Measurements from ENCODE around the gene HSPB8. TPM values are rescaled to one million over a fixed set of nuclear protein-coding genes. Genes with fewer than 3 reads are reported as not detected.

The HSPB8 gene
- total and polyA plus RNA-seq, 2 of the 4 experiments (the other 2 are of a cell fraction): 12.9 to 25.8 TPM

- TF ChIP-seq CEBPB (IDR thresholded peaks at IDR 0.05; ENCODE audit: low read depth, low read length) (no peak), MAZ (IDR thresholded peaks at IDR 0.05; ENCODE audit: borderline replicate concordance, low read depth, low read length) (no peak), FOS (IDR thresholded peaks at IDR 0.05; ENCODE audit: low read depth, low read length) (no peak), SMC3 (IDR thresholded peaks at IDR 0.05; ENCODE audit: low read depth, low read length) (no peak), POLR2A (IDR thresholded peaks at IDR 0.05; ENCODE audit: low read depth, low read length) (no peak), MAFK (IDR thresholded peaks at IDR 0.05; ENCODE audit: low read depth, low read length) (no peak), MXI1 (IDR thresholded peaks at IDR 0.05; ENCODE audit: borderline replicate concordance, low read depth, low read length) (no peak), ELK1 (IDR thresholded peaks at IDR 0.05; ENCODE audit: borderline replicate concordance, low read depth, low read length) (no peak), RCOR1 (IDR thresholded peaks at IDR 0.05; ENCODE audit: insufficient replicate concordance, low read length) (no peak), BHLHE40 (IDR thresholded peaks at IDR 0.05; ENCODE audit: low read depth, low read length) (no peak), CHD1 (IDR thresholded peaks at IDR 0.05; ENCODE audit: low read depth, low read length) (no peak), RAD21 (IDR thresholded peaks at IDR 0.05; ENCODE audit: low read length) (no peak), RFX5 (IDR thresholded peaks at IDR 0.05; ENCODE audit: low read depth, low read length) (no peak), NFE2L2 (IDR thresholded peaks at IDR 0.05; ENCODE audit: low read depth, low read length) (no peak)
- TF ChIP-seq, protein P1, sequence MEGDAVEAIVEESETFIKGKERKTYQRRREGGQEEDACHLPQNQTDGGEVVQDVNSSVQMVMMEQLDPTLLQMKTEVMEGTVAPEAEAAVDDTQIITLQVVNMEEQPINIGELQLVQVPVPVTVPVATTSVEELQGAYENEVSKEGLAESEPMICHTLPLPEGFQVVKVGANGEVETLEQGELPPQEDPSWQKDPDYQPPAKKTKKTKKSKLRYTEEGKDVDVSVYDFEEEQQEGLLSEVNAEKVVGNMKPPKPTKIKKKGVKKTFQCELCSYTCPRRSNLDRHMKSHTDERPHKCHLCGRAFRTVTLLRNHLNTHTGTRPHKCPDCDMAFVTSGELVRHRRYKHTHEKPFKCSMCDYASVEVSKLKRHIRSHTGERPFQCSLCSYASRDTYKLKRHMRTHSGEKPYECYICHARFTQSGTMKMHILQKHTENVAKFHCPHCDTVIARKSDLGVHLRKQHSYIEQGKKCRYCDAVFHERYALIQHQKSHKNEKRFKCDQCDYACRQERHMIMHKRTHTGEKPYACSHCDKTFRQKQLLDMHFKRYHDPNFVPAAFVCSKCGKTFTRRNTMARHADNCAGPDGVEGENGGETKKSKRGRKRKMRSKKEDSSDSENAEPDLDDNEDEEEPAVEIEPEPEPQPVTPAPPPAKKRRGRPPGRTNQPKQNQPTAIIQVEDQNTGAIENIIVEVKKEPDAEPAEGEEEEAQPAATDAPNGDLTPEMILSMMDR (conservative IDR thresholded peaks at IDR 0.05; ENCODE audit: low read depth, low read length): no peak
- TF ChIP-seq, protein P2, sequence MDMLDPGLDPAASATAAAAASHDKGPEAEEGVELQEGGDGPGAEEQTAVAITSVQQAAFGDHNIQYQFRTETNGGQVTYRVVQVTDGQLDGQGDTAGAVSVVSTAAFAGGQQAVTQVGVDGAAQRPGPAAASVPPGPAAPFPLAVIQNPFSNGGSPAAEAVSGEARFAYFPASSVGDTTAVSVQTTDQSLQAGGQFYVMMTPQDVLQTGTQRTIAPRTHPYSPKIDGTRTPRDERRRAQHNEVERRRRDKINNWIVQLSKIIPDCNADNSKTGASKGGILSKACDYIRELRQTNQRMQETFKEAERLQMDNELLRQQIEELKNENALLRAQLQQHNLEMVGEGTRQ (IDR thresholded peaks at IDR 0.05; ENCODE audit: low read depth, low read length): no peak
- BruUV-seq (replicated peaks): no TSS peak
- Histone ChIP-seq H3K18ac (ENCODE audit: low read depth, low read length) (no peak overlapping the region), H4K20me1 (ENCODE audit: insufficient read depth, low read length) (no peaks in the 10 kb centered on the region), H3K14ac (replicated peaks; ENCODE audit: low read depth, low read length) (no peak overlapping the region), H2AK5ac (ENCODE audit: low read depth, low read length) (no peak overlapping the region), H3K4ac (ENCODE audit: low read depth, low read length) (no peak overlapping the region), H3K9me3 (ENCODE audit: control insufficient read depth, insufficient read depth, low read length) (0 out of 2 replicates have a peak, but pooled peaks cover 2% of the 10 kb centered on the region), H3K4me2 (ENCODE audit: low read depth, low read length) (no peak overlapping the region), H4K5ac (ENCODE audit: low read depth, low read length) (no peak overlapping the region), H3K79me1 (ENCODE audit: low read depth in 1 of 2, low read length in 2 of 2) (no peaks in the 10 kb centered on the region), H3K23ac (ENCODE audit: low read depth, low read length) (no peak overlapping the region), H3K4me3 (ENCODE audit: insufficient read depth, low read depth, low read length) (no peak overlapping the region), H4K8ac (ENCODE audit: low read depth in 2 of 2, low read length in 2 of 2) (no peak overlapping the region), H2BK5ac (ENCODE audit: low read depth, low read length, poor library complexity, severe bottlenecking) (no peak overlapping the region), H3K9ac (ENCODE audit: low read depth, low read length) (no peak overlapping the region), H3K36me3 (ENCODE audit: control insufficient read depth, insufficient read depth, low read length) (no peaks in the 10 kb centered on the region), H3K4me1 (ENCODE audit: control insufficient read depth, insufficient read depth, low read length) (no peaks in the 10 kb centered on the region), H3K56ac (ENCODE audit: extremely low read depth, insufficient read depth, low read length) (no peak overlapping the region), H2AK9ac (replicated peaks; ENCODE audit: low read depth, low read length, poor library complexity) (no peak overlapping the region), H4K91ac (ENCODE audit: insufficient read depth, low read depth, low read length) (no peak overlapping the region), H3K9me1 (ENCODE audit: insufficient read depth, low read length) (no peaks in the 10 kb centered on the region), H3K27me3 (ENCODE audit: control insufficient read depth, insufficient read depth, low read length) (no peaks in the 10 kb centered on the region), H2AFZ (replicated peaks; ENCODE audit: low read length, poor library complexity) (no peak overlapping the region), H2BK120ac (ENCODE audit: low read depth, low read length) (no peak overlapping the region), H2BK15ac (ENCODE audit: low read depth, low read length) (no peak overlapping the region), H2BK20ac (ENCODE audit: low read depth, low read length) (no peak overlapping the region), H3K27ac (ENCODE audit: insufficient read depth, low read length) (no peak overlapping the region)
- intact Hi-C loops (cut with micrococcal nuclease) (no loop called here), dilution Hi-C loops (cut with HindIII; ENCODE audit: low sequenced_read_pairs, unreplicated experiment) (no loop called here), in situ Hi-C loops (cut with MboI; ENCODE audit: low sequenced_read_pairs) (no loop called here)
- ChIA-PET CTCF (no interaction called here), POLR2A (ENCODE audit: unreplicated experiment) (no interaction called here)
- 59% methylated on average over 4 of the region's 4 CpGs; no CpG with 5 or more reads in 1 of the 2 experiments for WGBS, 2 experiments (ENCODE audit: extremely low coverage in 2 of 2, insufficient read length in 1 of 2)
- ATAC-seq (ENCODE audit: low read depth): no peak
- no peak for DNase-seq
These were observed 53.0 kb downstream of the HSPB8 start for GRCh38 chr12:119231774-119232173.

All from IMR-90 (cell line).